Mucosa of stomach (tissue), 1 donor: Measurements from ENCODE around the gene MACROD1.

ENCODE experiments used
- H3K27me3 ChIP-seq: one replicate; pipeline ENCODE4 v1.7.0; 2013; ENCODE audit warnings: mild to moderate bottlenecking, low read length; ENCODE audit not compliant: control insufficient read depth, insufficient read depth
- H3K36me3 ChIP-seq: one replicate; pipeline ENCODE4 v1.7.0; 2013; ENCODE audit warnings: low read length; ENCODE audit not compliant: control insufficient read depth, insufficient read depth
- H3K4me1 ChIP-seq: one replicate; pipeline ENCODE4 v1.7.0; 2013; ENCODE audit warnings: mild to moderate bottlenecking, low read length; ENCODE audit not compliant: control insufficient read depth, insufficient read depth
- H3K4me3 ChIP-seq: one replicate; pipeline ENCODE4 v1.7.0; 2013; ENCODE audit warnings: low read length
- H3K9ac ChIP-seq: one replicate; pipeline ENCODE4 v1.7.0; 2013; ENCODE audit warnings: mild to moderate bottlenecking, low read length, moderate library complexity
- H3K9me3 ChIP-seq: one replicate; pipeline ENCODE4 v1.7.0; 2013; ENCODE audit warnings: mild to moderate bottlenecking, low read length, moderate library complexity; ENCODE audit not compliant: control insufficient read depth
- donor health status: Pancreatic carcinoma.

MACROD1 gene

DNA sequence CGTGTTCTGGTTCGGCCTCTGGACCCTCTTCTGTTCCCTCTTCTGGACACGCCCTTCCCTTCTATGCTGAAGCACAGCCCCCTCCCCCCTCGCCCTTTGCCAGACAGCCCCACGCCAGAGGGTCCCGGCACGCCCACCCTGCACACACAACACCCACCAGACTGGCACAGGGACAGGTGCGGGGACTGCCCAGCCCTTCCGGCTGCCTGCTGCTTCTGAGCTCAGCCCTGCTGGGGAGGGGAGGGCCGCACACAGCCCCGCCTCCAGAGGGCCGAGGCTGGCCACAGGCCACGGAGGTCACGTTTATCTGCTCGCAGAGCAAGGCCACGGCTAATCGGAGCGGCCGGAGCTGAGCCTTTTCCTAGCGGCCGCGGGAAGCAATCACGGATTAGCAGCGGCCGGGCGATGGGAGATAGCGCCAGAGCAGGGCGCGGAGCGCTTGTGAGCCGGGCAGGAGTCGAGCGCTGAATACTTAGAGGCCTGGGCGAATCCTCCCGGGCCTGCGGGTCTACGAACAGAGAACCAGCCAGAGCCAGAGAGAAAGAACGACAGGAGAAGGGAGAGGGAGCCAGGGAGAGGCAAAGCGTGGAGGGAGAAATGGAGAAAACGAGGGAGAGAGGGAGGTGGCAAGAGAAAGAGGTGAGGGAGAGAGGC, 158.2 kb downstream of the MACROD1 start:
- Histone ChIP-seq H3K4me3 (peak overlapping the region; percentile 14), H3K9me3 (no peaks in the 10 kb centered on the region), H3K4me1 (peaks cover 25% of the 10 kb centered on the region), H3K36me3 (no peaks in the 10 kb centered on the region), H3K9ac (peak overlapping the region; percentile 39), H3K27me3 (peaks cover 27% of the 10 kb centered on the region)

DNA sequence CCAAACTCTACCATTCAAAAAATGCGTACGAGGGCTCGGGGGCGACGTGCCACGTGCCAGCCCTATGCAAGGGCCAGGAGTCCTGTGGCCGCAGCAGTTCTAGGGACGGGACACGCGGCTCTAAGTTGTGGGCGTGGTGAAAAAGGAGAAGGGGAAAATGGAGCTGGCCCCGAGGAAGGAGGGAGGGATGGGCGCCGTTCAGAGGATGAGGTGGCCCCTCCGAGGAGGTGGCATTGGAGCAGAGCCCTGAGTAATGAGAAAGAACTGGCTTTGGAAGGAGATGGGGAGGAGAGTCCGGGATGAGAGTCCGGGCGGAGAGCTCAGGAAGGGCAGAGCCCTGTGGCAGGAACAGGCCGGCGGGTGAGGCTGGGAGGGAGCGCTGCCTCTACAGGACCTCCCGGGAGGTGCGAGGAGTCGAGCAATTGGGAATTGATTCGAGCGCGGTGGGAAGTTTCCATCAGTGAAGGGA, 158.7 kb downstream of the MACROD1 start:
- H3K36me3 ChIP-seq = no peaks in the 10 kb centered on the region
- peaks cover 25% of the 10 kb centered on the region for H3K4me1 ChIP-seq
- H3K9me3 ChIP-seq = no peaks in the 10 kb centered on the region
- peaks cover 27% of the 10 kb centered on the region for H3K27me3 ChIP-seq
- H3K4me3 ChIP-seq = peak overlapping the region; percentile 14
- peak overlapping the region; percentile 39 for H3K9ac ChIP-seq

DNA sequence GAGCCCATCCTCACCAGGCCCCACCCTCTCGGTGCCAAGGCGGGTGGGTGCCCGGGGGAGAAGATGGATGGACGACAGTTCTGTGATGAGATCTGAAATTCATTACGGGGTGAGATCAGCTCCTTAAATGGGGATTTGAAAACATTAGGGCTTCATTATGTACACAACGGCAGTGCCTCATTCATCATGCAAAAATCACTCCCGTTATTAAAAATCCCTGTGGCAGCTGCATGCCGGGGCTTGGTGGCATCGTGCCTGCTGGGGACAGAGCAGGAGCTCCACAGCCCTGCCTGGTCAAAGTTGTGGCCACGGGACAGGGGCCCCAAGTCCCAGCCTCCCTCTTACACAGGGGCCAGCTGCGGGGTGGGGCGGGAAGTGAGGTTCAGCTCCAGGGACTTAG, 159.5 kb downstream of the MACROD1 start:
- no peak overlapping the region for H3K9ac ChIP-seq
- peaks cover 23% of the 10 kb centered on the region for H3K4me1 ChIP-seq
- H3K27me3 ChIP-seq = peaks cover 27% of the 10 kb centered on the region
- H3K9me3 ChIP-seq = no peaks in the 10 kb centered on the region
- no peaks in the 10 kb centered on the region for H3K36me3 ChIP-seq
- no peak overlapping the region for H3K4me3 ChIP-seq

DNA sequence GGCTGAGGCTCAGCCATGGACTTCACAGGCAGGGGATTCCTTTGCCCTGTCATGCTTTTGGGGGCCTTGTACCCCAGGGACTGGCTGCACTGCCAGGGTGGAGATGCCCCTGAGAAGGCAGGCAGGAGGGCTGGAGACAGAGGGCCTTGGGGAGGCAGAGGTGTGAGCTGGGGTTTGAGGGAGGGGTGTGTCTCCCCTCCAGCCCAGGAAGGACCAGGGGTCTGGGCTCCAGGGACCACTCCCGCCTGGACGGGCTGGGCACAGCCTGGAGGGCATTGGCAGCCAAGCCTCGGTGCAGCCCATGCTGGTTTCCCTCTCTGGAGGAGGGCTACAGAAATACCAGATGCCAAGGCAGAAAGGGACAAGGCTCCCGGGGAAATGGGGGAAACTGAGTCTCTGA, 160.2 kb downstream of the MACROD1 start:
- Histone ChIP-seq H3K27me3 (peaks cover 30% of the 10 kb centered on the region), H3K9ac (no peak overlapping the region), H3K36me3 (no peaks in the 10 kb centered on the region), H3K4me3 (no peak overlapping the region), H3K9me3 (no peaks in the 10 kb centered on the region), H3K4me1 (peaks cover 21% of the 10 kb centered on the region)

DNA sequence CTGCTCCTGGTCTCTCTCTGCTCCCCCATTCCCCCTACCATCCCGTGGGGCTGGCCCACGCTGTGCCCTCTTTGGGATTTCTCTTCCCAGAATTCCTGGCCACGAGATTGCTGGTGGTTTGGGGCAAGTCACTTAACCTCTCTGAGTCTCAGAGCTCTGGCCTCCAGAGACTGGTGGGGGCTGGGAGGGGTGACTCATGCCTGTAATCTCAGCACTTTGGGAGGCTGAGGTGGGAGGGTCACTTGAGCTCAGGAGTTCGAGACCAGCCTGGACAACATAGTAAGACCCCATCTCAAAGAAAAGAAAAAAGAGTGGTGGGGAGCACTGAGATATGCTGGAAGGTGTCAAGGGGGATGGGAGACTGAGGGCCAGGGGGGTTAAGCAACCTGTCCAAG, 161.3 kb downstream of the MACROD1 start:
- no peak overlapping the region for H3K9ac ChIP-seq
- peaks cover 31% of the 10 kb centered on the region for H3K4me1 ChIP-seq
- H3K9me3 ChIP-seq = no peaks in the 10 kb centered on the region
- peaks cover 36% of the 10 kb centered on the region for H3K27me3 ChIP-seq
- no peaks in the 10 kb centered on the region for H3K36me3 ChIP-seq
- no peak overlapping the region for H3K4me3 ChIP-seq

DNA sequence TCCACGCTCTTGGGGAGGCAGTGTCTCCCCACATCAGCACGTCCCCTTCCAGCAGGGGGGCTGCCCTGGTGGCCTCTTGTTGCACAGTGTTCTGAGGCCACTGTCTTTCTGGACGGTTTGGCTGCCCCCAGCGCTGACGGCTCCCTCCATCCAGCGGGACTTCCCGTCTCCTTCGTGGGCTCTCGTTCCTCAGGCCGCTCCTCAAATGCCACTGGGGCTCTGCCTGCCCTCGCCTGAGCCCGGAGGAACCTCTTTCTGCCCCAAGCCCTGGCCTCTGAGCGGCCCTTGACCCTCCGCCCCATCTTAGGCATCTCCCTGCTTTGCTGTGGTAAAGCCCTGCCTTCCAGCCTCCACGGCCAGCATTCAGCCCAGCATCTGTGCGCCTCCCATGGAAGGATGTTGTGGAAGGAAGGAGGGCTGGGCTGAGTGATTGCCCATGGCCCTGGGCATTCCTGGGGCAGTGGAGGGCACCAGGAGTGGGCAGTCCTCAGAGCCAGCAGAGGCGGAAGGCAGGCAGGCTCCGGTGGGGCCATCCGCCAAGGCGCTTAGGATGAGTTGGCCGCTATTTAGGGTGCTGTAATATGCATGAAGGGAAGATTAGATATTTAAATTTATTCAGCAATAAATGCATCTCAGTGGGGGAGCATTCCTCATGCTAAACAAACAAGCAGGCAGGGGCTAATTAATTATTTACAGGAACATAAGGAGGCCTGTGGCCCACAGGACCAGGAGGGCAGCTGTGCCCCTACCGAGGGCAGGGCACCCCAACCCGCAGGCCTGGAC, 161.9 kb downstream of the MACROD1 start:
- no peak overlapping the region for H3K9ac ChIP-seq
- peaks cover 32% of the 10 kb centered on the region for H3K27me3 ChIP-seq
- no peaks in the 10 kb centered on the region for H3K36me3 ChIP-seq

DNA sequence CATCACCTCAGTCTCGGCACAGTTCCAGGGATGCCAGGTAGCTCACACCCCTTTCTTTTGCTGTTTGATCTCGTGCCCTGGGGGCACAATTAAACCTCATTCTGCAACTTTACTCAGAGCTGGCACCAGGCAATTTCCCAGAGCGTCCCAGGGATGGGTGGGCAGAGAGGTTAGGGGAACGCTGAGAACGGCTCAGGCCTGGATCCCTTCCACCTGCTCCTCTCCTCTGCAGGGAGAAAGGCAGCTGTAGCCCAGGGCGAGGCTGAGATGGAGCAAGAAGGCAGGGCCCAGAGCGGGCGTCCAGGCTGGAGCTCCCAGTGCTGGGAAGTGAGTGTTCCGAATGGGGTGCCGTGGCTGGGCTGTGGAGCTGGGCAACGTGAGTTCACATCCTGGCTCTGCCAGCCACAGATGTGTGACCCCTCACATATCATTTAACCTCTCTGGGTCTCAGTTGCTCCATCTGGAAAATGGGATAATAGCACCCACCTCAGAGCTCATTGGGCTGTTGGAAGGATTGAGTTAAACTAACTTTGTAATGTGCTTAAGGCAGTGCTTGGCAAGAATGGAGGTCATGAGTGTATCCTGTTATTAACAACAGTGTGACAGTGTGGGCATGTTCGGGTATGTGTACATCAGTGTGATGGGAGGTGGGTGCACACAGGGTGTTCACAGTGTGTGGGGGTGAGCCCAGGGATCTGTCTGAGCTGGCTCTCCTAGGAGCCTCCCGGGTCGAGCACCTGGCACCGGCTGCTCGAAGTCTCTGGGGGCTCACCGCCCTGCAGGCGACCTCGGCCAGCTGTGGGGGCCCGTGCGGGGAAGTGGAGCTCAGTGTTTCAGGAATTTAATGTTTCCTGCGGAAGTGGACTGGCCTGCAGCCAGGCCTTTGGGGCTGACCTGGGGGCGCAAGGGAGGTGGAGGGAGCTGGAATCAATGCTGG, 164.2 kb downstream of the MACROD1 start:
- no peak overlapping the region for H3K4me3 ChIP-seq
- no peak overlapping the region for H3K9ac ChIP-seq
- no peaks in the 10 kb centered on the region for H3K36me3 ChIP-seq
- peaks cover 20% of the 10 kb centered on the region for H3K27me3 ChIP-seq
- peaks cover 21% of the 10 kb centered on the region for H3K4me1 ChIP-seq
- H3K9me3 ChIP-seq = no peaks in the 10 kb centered on the region

More for the DNA sequence above, 161.9 kb downstream of the MACROD1 start:
- Histone ChIP-seq H3K4me3 (no peak overlapping the region), H3K9me3 (no peaks in the 10 kb centered on the region), H3K4me1 (peaks cover 35% of the 10 kb centered on the region)

DNA sequence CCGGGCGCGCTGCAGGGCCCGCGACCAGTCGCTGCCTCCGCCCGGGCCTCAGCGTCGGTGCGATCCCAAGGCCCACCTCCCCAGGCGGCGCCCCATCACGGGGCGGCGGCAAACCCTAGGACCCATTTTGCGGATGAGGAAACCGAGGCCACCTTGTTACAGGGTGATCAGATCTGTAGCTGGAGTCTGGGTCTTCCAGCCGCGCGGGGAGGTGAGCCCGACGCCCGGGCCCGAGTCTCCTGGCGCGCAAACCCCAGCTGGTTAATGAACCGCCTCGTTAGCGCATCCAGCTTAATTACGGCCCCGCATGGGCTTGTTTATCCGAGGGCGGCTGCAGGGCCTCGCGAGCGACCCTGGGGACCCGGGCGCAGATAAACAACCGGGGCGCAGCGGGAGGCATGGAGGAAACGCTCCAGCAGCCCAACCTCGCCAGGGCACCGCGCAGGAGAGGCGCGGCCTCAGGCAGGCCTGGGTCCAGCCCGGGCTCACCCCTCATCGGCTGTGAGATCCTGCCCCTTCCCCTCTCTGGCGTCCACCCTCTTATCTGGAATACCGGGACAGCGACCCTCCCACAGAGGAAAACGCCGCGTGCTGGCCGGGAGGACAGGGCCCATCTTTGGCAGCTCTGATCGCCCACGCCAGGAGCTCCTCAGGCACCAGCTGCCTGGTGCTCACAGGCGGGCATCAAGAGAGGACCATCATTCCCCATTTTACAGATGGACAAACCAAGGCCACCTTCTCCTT, 165.0 kb downstream of the MACROD1 start:
- no peak overlapping the region for H3K9ac ChIP-seq
- H3K4me3 ChIP-seq = no peak overlapping the region
- no peaks in the 10 kb centered on the region for H3K36me3 ChIP-seq
- H3K9me3 ChIP-seq = no peaks in the 10 kb centered on the region
- H3K4me1 ChIP-seq = peaks cover 20% of the 10 kb centered on the region
- peaks cover 11% of the 10 kb centered on the region for H3K27me3 ChIP-seq

DNA sequence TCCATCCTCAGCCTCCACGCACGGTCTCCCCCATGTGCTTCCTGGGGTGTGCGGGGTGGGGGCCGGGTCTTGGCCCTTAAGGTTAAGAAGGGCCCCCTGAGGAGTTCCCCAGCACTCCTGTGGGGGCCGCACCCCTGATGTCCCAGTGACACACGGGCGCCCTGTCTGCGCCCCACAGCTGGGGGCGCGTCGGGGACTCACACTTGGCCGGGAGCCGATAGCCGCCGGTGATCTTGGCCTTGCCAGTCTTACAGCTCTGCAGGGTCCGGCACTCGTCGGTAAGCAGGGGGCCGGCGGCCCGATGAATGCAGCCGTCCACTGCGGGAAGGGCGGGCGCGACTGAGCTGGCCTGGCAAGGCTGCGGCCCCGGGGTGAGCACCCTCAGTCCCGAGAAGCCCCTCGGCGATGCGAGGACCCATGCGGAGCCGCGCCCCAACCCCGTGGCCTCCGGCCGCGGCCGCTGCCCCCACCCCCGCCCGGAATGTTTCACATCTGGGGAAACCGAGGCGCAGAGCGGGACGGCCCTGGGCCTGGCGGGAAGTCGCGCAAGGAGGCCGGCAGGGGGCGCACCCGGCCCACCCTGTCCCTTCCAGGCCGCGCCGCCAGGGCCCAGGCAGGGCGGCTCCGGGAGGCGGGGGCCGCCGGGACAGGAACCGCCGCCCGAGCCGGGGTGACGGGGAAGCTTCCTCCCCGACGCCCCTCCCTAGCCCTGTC, 165.7 kb downstream of the MACROD1 start:
- Histone ChIP-seq H3K36me3 (no peaks in the 10 kb centered on the region), H3K9me3 (no peaks in the 10 kb centered on the region), H3K4me3 (no peak overlapping the region), H3K4me1 (peaks cover 20% of the 10 kb centered on the region), H3K27me3 (peaks cover 10% of the 10 kb centered on the region), H3K9ac (no peak overlapping the region)

DNA sequence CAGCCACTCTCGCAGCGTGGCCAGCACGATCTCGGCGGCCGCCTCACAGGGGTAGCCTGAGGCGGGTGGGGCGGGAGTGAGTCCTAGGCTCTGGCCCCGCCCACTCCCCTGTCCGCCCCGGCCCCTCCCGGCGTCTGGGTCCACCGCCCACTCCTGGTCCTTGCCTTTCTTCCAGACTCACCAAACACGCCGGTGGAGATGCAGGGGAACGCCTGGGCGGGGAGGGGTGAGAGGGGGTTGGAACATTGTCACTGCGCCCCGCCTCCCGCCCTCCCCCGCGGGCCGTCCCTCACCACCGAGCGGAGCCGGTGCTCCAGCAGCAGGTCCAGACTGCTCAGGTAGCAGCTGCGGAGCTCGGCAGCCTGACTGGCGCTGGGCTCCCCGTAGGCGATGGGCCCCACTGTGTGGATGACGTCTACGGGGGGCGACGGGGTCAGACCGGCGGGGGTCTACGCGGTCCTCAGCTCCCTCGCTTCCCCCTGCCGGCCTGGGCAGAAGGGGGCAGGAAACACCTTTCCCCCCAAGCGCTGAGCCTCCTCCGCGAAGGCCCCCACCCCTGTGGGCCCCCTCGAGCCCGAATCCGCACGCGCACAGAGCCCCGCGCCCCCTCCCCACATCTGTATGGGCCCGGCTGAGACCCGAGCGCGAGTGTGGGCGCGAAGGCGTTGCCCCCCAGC, 166.4 kb downstream of the MACROD1 start:
- Histone ChIP-seq H3K36me3 (no peaks in the 10 kb centered on the region), H3K9me3 (no peaks in the 10 kb centered on the region), H3K9ac (no peak overlapping the region), H3K27me3 (peaks cover 10% of the 10 kb centered on the region), H3K4me3 (no peak overlapping the region), H3K4me1 (peaks cover 20% of the 10 kb centered on the region)
